HG02943 (cell line): Measurements from ENCODE around the gene KLF6.
A peak's percentile ranks its signal among the peaks of the same experiment; 100 is the strongest.

Source experiments
- ATAC-seq: cut with Tn5 transposase; IDR thresholded peaks from one replicate; pipeline ENCODE4 v1.9.1; 2021; ENCODE audit warnings: mild to moderate bottlenecking, low read depth, moderate library complexity; ENCODE audit not compliant: unreplicated experiment

KLF6 gene

GRCh38 chr10:3776796-3777571, 8.0 kb downstream of the KLF6 start:
- no peak for ATAC-seq

- ATAC-seq = no peak
Observed at GRCh38 chr10:3775696-3776551, 9.1 kb downstream of the KLF6 start.

GRCh38 chr10:3774814-3775695, 10.0 kb downstream of the KLF6 start:
- ATAC-seq = no peak

- ATAC-seq = no peak
Observed at GRCh38 chr10:3774018-3774813, 10.8 kb downstream of the KLF6 start.

GRCh38 chr10:3773460-3774017, 11.5 kb downstream of the KLF6 start:
- ATAC-seq = no peak

- ATAC-seq = no peak
Observed at GRCh38 chr10:3772361-3773171, 12.4 kb downstream of the KLF6 start.

GRCh38 chr10:3770611-3771110, 14.3 kb downstream of the KLF6 start:
- no peak for ATAC-seq

- ATAC-seq = no peak
Observed at GRCh38 chr10:3769556-3769955, 15.5 kb downstream of the KLF6 start.

GRCh38 chr10:3766046-3766756, 18.8 kb downstream of the KLF6 start:
- no peak for ATAC-seq

GRCh38 chr10:3765146-3765545, 19.9 kb downstream of the KLF6 start:
- ATAC-seq = no peak

GRCh38 chr10:3764626-3765112, 20.3 kb downstream of the KLF6 start:
- ATAC-seq = no peak

- no peak for ATAC-seq
Observed at GRCh38 chr10:3763852-3764625, 21.0 kb downstream of the KLF6 start.

- ATAC-seq = no peak
Observed at GRCh38 chr10:3763035-3763456, 22.0 kb downstream of the KLF6 start.

- ATAC-seq = no peak
Observed at GRCh38 chr10:3762309-3762708, 22.7 kb downstream of the KLF6 start.

GRCh38 chr10:3761904-3762303, 23.1 kb downstream of the KLF6 start:
- no peak for ATAC-seq

- peak; percentile 41 for ATAC-seq
Observed at GRCh38 chr10:3761021-3761686, 23.9 kb downstream of the KLF6 start.

GRCh38 chr10:3760083-3760482, 24.9 kb downstream of the KLF6 start:
- no peak for ATAC-seq
